Activated naive CD8-positive, alpha-beta T cell treated with anti-CD3 and anti-CD28 coated beads, Interleukin-2, amount 50 U/mL, for 24 hours (primary cell): ENCODE measurements around the gene PSMG3.

ENCODE experiments used
- ATAC-seq: fragments of 150-1000 bp; cut with Tn5 transposase; one replicate; pipeline ENCODE4 v1.10.0; 2021
- DNase-seq: peaks from one replicate; pipeline ENCODE4 v3.0.0; 2021
- H3K27ac Mint-ChIP-seq: one replicate; pipeline ENCODE4 v1.8.0; 2021; ENCODE audit warnings: mild to moderate bottlenecking, mixed read lengths
- H3K27me3 Mint-ChIP-seq: one replicate; pipeline ENCODE4 v1.8.0; 2021; ENCODE audit warnings: mixed read lengths
- H3K36me3 Mint-ChIP-seq: one replicate; pipeline ENCODE4 v1.8.0; 2021; ENCODE audit warnings: low read depth, mixed read lengths
- H3K4me1 Mint-ChIP-seq: one replicate; pipeline ENCODE4 v1.8.0; 2021; ENCODE audit warnings: mixed read lengths
- H3K4me3 Mint-ChIP-seq: one replicate; pipeline ENCODE4 v1.8.0; 2021; ENCODE audit warnings: mild to moderate bottlenecking, moderate library complexity, mixed read lengths
- H3K9me3 Mint-ChIP-seq: one replicate; pipeline ENCODE4 v1.8.0; 2021; ENCODE audit warnings: mixed read lengths

The PSMG3 gene

GRCh38 chr7:1560620-1561031 lies 9.2 kb downstream of the PSMG3 start:
- DNase-seq (no peak), ATAC-seq (no peak)
- Mint-ChIP-seq H3K27me3 (no peaks in the 10 kb centered on the region), H3K9me3 (no peaks in the 10 kb centered on the region), H3K4me1 (no peaks in the 10 kb centered on the region), H3K27ac (no peak overlapping the region), H3K4me3 (no peak overlapping the region), H3K36me3 (peaks cover 6% of the 10 kb centered on the region)

GRCh38 chr7:1559626-1560590 lies 9.9 kb downstream of the PSMG3 start:
- no peaks in the 10 kb centered on the region for H3K36me3 Mint-ChIP-seq

GRCh38 chr7:1558841-1559625 lies 10.8 kb downstream of the PSMG3 start:
- H3K27ac Mint-ChIP-seq, result no peak overlapping the region

More at GRCh38 chr7:1559626-1560590, 9.9 kb downstream of the PSMG3 start:
- Mint-ChIP-seq H3K4me1 (no peaks in the 10 kb centered on the region), H3K9me3 (no peaks in the 10 kb centered on the region), H3K4me3 (no peak overlapping the region), H3K27me3 (no peaks in the 10 kb centered on the region), H3K27ac (no peak overlapping the region)
- DNase-seq (no peak), ATAC-seq (no peak)

GRCh38 chr7:1558181-1558811 lies 11.5 kb downstream of the PSMG3 start:
- ATAC-seq (no peak), DNase-seq (no peak)
- H3K36me3 Mint-ChIP-seq, result no peaks in the 10 kb centered on the region
- no peaks in the 10 kb centered on the region for H3K9me3 Mint-ChIP-seq
- H3K27ac Mint-ChIP-seq, result no peak overlapping the region
- H3K4me1 Mint-ChIP-seq, result no peaks in the 10 kb centered on the region
- H3K27me3 Mint-ChIP-seq, result no peaks in the 10 kb centered on the region
- H3K4me3 Mint-ChIP-seq, result no peak overlapping the region

More at GRCh38 chr7:1558841-1559625, 10.8 kb downstream of the PSMG3 start:
- Mint-ChIP-seq H3K27me3 (no peaks in the 10 kb centered on the region), H3K36me3 (no peaks in the 10 kb centered on the region), H3K9me3 (no peaks in the 10 kb centered on the region), H3K4me1 (no peaks in the 10 kb centered on the region), H3K4me3 (no peak overlapping the region)
- ATAC-seq, result no peak
- no peak for DNase-seq

- ATAC-seq (no peak), DNase-seq (no peak)
- Mint-ChIP-seq H3K36me3 (no peaks in the 10 kb centered on the region), H3K27ac (no peak overlapping the region), H3K4me3 (no peak overlapping the region), H3K4me1 (no peaks in the 10 kb centered on the region), H3K9me3 (no peaks in the 10 kb centered on the region), H3K27me3 (no peaks in the 10 kb centered on the region)
These were observed 12.1 kb downstream of the PSMG3 start for GRCh38 chr7:1557771-1558170.

GRCh38 chr7:1557006-1557405 lies 12.8 kb downstream of the PSMG3 start:
- Mint-ChIP-seq H3K36me3 (no peaks in the 10 kb centered on the region), H3K27ac (no peak overlapping the region), H3K27me3 (no peaks in the 10 kb centered on the region), H3K4me3 (no peak overlapping the region), H3K4me1 (no peaks in the 10 kb centered on the region), H3K9me3 (no peaks in the 10 kb centered on the region)
- ATAC-seq (no peak), DNase-seq (no peak)

GRCh38 chr7:1555813-1556543 lies 13.9 kb downstream of the PSMG3 start, which contains the start of gene TMEM184A:
TSS of gene TMEM184A (minus strand) at chr7:1556205. CDS start at chr7:1555484, 721 bp downstream.
- Mint-ChIP-seq H3K27me3 (no peaks in the 10 kb centered on the region), H3K27ac (no peak within 1 kb of the TSS), H3K9me3 (no peaks in the 10 kb centered on the region), H3K4me1 (no peaks in the 10 kb centered on the region), H3K4me3 (no peak within 1 kb of the TSS), H3K36me3 (no peaks in the 10 kb centered on the region)
- DNase-seq, result peak; percentile 39
- ATAC-seq, result peak; percentile 39

DNA sequence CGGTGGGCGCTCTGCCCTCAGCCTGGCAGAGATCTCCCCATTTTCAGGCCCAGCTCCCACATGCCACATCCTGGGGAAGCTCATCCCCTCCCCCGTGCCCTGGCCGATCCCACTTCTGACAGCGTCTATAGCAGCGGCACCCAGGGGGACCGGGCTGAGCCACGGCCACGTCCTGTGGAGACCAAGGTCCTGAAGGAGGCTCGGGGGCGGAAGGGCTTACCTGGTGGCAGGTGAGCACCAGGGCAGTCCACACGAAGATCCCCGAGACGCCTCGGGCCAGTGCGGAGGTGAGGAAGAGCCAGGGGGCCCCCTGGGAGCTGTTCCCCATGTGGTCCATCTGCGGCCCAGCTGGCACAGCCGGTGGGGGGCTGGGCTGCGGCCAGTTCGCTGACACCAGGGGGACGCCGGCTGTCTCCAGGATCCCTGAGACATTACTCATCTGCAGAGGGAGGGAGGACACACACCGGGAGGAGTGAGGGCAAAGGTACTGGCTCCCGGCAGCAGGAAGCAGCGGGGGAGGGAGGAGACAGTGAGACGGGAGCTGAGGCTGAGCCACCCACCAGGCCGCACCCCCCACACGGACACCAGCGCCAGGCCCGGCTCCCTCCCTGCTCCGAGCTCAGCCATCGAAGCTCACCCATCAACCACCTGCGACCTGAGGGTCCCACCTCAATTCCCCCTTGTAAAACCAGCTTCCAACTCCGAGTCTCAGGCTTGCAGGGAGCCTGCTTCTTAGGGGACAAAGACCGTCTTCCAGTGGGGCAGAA lies 14.6 kb downstream of the PSMG3 start:
- Mint-ChIP-seq H3K36me3 (no peaks in the 10 kb centered on the region), H3K4me3 (no peak overlapping the region), H3K4me1 (no peaks in the 10 kb centered on the region), H3K27me3 (no peaks in the 10 kb centered on the region), H3K27ac (no peak overlapping the region), H3K9me3 (no peaks in the 10 kb centered on the region)
- ATAC-seq (no peak), DNase-seq (no peak)

- ATAC-seq (no peak), DNase-seq (no peak)
- Mint-ChIP-seq H3K36me3 (no peaks in the 10 kb centered on the region), H3K27me3 (no peaks in the 10 kb centered on the region), H3K4me3 (no peak overlapping the region), H3K4me1 (no peaks in the 10 kb centered on the region), H3K9me3 (no peaks in the 10 kb centered on the region), H3K27ac (no peak overlapping the region)
These were observed 15.3 kb downstream of the PSMG3 start for GRCh38 chr7:1554333-1555045.

DNA sequence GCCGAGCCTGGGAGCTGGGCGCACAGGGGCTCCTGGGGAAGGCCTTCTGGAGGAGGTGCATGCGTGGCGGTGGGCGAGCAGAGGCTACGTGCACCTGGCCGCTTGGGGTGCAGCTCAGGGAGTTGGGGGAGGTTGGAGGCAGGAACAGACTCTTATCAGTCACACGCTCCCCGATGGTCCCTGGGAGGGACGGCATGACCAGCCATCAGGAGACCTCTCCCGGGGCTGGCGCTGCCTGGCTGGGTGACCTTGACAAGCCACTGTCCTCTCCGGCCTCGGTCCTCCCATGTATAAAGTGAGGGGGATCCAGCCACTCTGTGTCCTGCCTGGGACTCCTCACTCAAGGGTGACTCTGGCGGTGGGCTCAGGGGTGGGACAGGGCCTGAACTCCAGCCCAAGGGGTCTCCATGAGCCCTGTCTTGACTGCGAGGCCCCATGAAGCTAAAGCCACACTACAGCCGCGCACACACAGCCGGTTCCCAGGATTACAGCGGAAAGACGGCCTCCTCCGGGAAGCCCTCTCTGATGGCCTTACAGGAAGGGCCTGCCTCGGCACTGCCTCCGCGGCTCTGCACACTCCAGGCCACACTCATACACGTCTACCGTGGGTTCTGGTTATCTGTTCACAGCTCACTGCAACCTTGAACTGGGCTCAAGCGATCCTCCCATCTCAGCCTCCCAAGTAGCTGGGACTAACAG lies 16.2 kb downstream of the PSMG3 start:
- no peak for ATAC-seq
- Mint-ChIP-seq H3K27me3 (no peaks in the 10 kb centered on the region), H3K36me3 (no peaks in the 10 kb centered on the region), H3K27ac (no peak overlapping the region), H3K4me1 (no peaks in the 10 kb centered on the region), H3K4me3 (no peak overlapping the region), H3K9me3 (no peaks in the 10 kb centered on the region)
- DNase-seq, result no peak

DNA sequence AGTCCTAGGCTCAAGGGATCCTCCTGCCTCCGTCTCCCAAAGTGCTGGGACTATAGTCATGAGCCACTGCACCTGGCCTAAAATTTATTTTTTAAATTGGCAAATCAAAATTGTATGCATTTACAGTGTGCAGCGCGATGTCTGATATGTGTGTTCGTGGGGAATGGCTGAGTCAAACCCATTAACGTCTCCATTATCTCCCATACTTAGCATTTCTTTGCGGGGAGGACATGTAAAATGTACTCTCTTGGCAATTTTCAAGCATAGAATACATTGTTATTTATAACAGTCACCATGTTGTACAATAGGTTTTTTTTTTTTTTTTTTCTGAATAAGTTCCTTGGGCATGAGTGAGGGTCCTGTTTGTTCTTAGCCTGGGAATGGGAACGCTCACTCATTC lies 17.6 kb downstream of the PSMG3 start:
- Mint-ChIP-seq H3K9me3 (no peaks in the 10 kb centered on the region), H3K4me1 (no peaks in the 10 kb centered on the region), H3K36me3 (no peaks in the 10 kb centered on the region), H3K27ac (no peak overlapping the region), H3K4me3 (no peak overlapping the region), H3K27me3 (no peaks in the 10 kb centered on the region)
- no peak for DNase-seq
- ATAC-seq, result no peak

DNA sequence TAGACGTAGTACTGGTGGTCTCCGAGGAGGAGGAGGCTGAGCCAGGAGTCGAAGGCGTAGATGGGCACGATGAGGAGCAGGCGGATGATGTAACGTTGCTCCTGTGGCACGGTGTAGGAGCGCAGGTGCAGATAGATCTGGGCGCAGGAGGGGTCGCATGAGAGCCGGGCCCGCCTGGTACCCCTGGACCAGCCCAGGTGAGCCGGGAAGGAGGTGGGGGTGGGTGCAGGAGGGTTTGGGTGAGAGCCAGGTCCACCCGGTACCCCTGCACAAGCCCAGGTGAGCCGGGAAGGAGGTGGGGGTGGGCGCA lies 19.0 kb downstream of the PSMG3 start:
- H3K36me3 Mint-ChIP-seq, result no peaks in the 10 kb centered on the region
- no peaks in the 10 kb centered on the region for H3K27me3 Mint-ChIP-seq
- DNase-seq (no peak), ATAC-seq (no peak)
- H3K4me3 Mint-ChIP-seq, result no peak overlapping the region
- H3K9me3 Mint-ChIP-seq, result no peaks in the 10 kb centered on the region
- no peaks in the 10 kb centered on the region for H3K4me1 Mint-ChIP-seq
- H3K27ac Mint-ChIP-seq, result no peak overlapping the region
